Subcutaneous adipose tissue (tissue), 4 donors: ENCODE data around the gene DYRK1A. TPM values are rescaled to one million over a fixed set of nuclear protein-coding genes. Genes with fewer than 3 reads are reported as not detected.

ENCODE experiments used
- CTCF ChIP-seq: fragments of 450-650 bp; IDR thresholded peaks from one replicate; pipeline ENCODE4 v1.5.1; 2016; ENCODE audit warnings: low read depth, mild to moderate bottlenecking, control low read depth, antibody characterized with exemption, moderate library complexity
- total RNA-seq, 4 donors: library from RNA; depleted of rRNA; stranded (reverse); fragments of >200 nt; gene quantifications; one replicate each; pipeline ENCODE4 v1.1.0, GENCODE V29; 2016

The DYRK1A gene
- total RNA-seq, 4 donors from 2014 or later = 52.4 to 77.2 (median 68.8) TPM

DNA sequence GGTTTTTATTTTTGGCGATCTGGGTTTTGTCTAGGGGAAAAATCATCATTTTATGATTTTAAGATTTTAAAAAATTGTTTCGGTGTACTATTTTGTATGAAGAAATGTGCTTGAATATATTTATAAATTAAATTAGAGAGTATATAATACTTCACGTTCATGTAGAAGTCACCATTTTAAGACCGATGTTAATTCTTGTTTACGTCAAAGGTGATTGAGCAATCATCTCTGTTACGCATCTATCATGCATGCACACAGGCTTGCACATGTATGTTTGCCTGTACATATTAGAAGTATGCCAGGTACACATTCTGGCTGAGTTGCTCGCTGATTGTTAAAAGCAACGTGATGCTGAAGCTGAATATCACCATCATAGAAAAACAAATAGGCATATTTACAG is 54.7 kb downstream of the DYRK1A start:
- no peak for TF ChIP-seq CTCF

- no peak for TF ChIP-seq CTCF
Observed at GRCh38 chr21:37422382-37422781, 55.8 kb downstream of the DYRK1A start.

DNA sequence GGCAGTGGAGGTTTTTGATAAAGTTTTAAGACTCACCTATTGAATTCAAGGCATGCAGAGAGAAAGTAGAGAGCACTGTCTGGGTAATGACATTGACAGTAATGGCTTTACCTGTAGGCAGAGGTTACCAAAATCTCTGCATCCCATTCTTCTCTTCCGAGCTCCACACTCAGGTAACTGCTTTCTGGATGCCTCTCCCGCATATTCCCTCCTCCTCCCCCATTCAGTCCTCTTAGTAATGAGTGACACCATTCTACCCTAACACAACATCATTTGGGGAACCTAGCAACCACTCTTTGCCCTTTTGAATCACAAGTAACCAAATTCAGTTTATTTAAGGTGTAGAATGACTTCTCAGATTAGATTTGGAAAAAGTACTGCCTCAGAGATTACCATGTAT is 56.5 kb downstream of the DYRK1A start:
- no peak for TF ChIP-seq CTCF

- TF ChIP-seq CTCF = no peak
Observed at GRCh38 chr21:37424396-37424795, 57.8 kb downstream of the DYRK1A start.

- TF ChIP-seq CTCF = no peak
Observed at GRCh38 chr21:37425001-37425400, 58.4 kb downstream of the DYRK1A start.

DNA sequence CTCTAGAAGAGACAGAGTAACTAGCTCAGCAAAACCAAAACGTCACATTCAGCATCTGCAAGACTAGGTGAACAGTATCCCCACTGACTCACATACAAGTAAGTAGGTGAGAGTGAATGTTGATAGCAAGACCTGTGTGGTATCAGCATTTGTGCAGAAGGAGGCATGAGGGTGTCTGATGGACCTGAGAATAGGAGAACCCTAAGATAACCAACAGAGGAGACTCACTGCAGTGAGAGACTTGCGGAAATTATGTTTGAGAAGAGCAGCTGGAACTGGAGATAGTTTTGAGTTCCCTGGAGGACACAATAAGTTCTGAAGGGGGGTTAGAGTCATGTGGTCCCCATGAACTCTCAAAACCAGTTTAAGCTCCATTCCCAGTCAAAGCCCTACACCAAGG is 59.1 kb downstream of the DYRK1A start:
- TF ChIP-seq CTCF = no peak

GRCh38 chr21:37427221-37427620 is 60.6 kb downstream of the DYRK1A start:
- TF ChIP-seq CTCF = no peak
